Measurements from ENCODE around the gene MFSD11.

Gene MFSD11

GRCh38 chr17:76751416-76751993, 13.6 kb downstream of the MFSD11 start:
- no peak for DNase-seq (ENCODE audit: low read depth)
- TF ChIP-seq, protein P1, sequence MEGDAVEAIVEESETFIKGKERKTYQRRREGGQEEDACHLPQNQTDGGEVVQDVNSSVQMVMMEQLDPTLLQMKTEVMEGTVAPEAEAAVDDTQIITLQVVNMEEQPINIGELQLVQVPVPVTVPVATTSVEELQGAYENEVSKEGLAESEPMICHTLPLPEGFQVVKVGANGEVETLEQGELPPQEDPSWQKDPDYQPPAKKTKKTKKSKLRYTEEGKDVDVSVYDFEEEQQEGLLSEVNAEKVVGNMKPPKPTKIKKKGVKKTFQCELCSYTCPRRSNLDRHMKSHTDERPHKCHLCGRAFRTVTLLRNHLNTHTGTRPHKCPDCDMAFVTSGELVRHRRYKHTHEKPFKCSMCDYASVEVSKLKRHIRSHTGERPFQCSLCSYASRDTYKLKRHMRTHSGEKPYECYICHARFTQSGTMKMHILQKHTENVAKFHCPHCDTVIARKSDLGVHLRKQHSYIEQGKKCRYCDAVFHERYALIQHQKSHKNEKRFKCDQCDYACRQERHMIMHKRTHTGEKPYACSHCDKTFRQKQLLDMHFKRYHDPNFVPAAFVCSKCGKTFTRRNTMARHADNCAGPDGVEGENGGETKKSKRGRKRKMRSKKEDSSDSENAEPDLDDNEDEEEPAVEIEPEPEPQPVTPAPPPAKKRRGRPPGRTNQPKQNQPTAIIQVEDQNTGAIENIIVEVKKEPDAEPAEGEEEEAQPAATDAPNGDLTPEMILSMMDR (IDR thresholded peaks at IDR 0.05; ENCODE audit: control insufficient read depth, extremely low read depth, insufficient read depth), result no peak
- no peak overlapping the region for H3K4me3 ChIP-seq (ENCODE audit: low read depth, low read length)

GRCh38 chr17:76752006-76752405, 14.1 kb downstream of the MFSD11 start:
- no peak for DNase-seq (ENCODE audit: low read depth)

GRCh38 chr17:76753061-76753961, 15.4 kb downstream of the MFSD11 start:
- DNase-seq (ENCODE audit: low read depth), result no peak
- no peak overlapping the region for H3K4me3 ChIP-seq (ENCODE audit: low read depth, low read length)
- TF ChIP-seq, protein P1 (IDR thresholded peaks at IDR 0.05; ENCODE audit: control insufficient read depth, extremely low read depth, insufficient read depth), result no peak

More at GRCh38 chr17:76752006-76752405, 14.1 kb downstream of the MFSD11 start:
- H3K4me3 ChIP-seq (ENCODE audit: low read depth, low read length), result no peak overlapping the region
- TF ChIP-seq, protein P1 (IDR thresholded peaks at IDR 0.05; ENCODE audit: control insufficient read depth, extremely low read depth, insufficient read depth), result no peak

- no peak overlapping the region for H3K4me3 ChIP-seq (ENCODE audit: low read depth, low read length)
- no peak for DNase-seq (ENCODE audit: low read depth)
- TF ChIP-seq, protein P1 (IDR thresholded peaks at IDR 0.05; ENCODE audit: control insufficient read depth, extremely low read depth, insufficient read depth), result no peak
Measured at GRCh38 chr17:76755285-76755684, 17.4 kb downstream of the MFSD11 start.

DNA sequence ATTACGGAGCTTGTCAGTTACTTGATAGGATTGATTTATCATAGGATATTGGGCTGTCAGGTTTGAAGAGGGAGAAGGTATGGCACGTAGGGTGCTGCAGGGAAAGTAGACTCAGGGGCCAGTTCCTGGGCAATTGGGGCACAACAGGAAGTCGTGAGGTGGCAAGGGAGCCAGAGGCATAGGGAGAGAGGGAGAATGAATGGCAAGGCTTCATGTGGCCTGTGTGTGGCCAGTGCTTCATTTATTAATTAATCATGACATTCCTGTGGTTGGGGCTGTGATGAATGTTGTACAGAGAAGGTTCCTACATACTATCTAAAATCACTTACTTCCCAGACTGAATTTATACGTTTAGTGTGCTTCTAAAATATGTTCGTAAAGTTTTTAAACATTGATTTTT, 19.3 kb downstream of the MFSD11 start:
- no peak for DNase-seq (ENCODE audit: low read depth)
- TF ChIP-seq, protein P1 (IDR thresholded peaks at IDR 0.05; ENCODE audit: control insufficient read depth, extremely low read depth, insufficient read depth), result no peak
- no peak overlapping the region for H3K4me3 ChIP-seq (ENCODE audit: low read depth, low read length)

DNA sequence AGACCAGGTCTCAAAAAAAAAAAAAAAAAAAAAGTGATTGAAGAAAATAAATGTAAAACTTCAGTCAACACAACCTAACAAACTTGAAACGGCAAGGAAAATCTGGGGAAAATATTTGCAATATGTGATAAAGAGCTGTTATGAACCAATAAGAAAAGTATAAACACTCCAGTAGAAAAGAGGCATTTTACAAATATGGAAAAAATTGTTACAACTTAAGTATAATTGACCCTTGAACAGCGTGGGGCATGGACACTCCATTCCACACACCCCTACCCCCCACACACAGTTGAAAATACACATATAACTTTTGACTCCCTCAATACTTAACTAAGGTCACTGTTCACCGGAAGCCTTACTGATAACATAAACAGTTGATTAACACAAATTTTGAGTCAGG, 20.7 kb downstream of the MFSD11 start:
- TF ChIP-seq, protein P1 (IDR thresholded peaks at IDR 0.05; ENCODE audit: control insufficient read depth, extremely low read depth, insufficient read depth), result no peak
- H3K4me3 ChIP-seq (ENCODE audit: low read depth, low read length), result no peak overlapping the region
- no peak for DNase-seq (ENCODE audit: low read depth)

Data from LNCaP clone FGC (cell line).